ENCODE measurements around the gene ETV6.

ETV6 gene

DNA sequence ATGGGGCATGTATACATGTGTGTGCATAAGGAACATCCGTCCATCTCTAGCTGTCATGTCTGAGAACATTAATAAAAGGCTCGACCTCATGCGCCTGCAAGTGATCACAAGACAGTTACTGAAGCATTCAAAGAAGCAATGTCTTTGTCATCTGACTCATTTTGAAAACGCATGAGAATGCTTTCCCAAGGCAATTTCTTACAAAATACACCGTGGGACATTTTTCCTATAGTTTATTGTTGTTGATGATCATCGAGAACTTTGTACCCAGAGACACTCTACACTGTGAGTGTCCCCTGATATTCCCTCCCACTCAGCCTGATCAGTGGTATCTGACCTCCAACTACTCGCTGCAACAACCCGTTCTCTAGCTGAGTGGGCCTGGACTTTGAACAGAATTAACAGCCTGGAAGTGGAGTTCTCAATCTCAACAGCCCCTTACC, 68.1 kb downstream of the ETV6 start:
- DNase-seq (ENCODE audit: low read depth) = no peak

DNA sequence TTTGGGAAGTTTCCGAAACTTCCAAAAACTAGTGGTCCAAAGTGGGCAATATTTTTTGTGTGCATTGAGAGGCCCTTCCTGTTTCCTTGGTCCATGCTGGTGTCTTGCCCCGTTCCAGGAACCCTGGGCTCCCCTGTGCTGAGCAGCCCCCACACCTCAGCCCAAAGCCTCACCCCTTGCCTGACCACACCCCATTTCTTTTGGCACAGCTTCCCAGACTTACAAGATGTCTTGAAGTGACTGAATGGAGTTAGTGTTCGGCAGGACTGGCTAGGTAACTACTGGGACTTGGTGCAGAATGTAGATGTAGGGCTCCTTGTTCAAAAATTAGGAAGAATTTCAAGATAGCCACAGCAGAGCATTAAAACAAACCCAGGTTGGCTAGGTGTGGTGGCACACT, 68.6 kb downstream of the ETV6 start:
- no peak for DNase-seq (ENCODE audit: low read depth)

DNA sequence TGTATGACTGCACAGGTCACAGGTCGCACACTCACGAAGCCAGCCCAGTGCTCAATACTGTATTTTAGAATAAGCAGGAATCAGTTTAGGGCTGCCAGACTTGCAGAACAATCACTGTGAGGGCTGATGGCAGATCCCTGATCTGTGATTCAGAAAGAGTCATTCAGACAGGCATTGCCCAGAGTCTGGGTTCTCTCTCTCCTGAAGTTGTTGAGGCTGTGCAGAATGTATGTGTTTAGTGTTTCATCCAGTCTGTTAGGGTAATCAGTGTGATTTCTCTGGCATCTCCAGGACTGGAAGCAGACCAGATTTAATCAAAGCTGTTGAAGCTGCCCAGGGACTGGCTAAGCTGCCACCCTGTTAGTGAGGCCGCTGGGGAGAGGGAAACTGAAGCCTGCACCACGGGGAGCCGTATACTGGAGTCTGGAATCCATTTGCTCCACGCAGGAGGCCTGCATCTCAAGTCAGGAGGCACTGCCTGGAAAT, 69.3 kb downstream of the ETV6 start:
- no peak for DNase-seq (ENCODE audit: low read depth)

DNA sequence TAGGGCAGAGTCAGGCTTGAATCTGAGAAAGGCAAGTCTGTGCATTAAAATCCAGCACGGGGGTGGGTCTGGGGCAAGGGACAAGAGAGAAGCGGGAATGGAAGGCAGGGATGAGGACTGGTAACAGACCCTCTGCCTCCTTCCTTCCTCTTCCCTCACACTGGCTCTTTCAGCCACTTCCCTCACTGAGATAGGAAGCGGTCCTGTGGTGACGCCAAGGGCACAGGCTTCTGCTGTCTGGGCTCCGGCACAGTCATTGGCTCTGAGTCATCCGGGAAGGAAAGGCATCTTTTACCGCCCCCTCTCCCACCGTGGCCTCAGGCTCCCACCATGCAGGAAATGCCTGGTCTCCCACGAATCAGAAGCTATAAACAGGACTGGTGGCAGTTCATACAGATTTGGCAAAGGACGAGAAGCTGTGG, 70.2 kb downstream of the ETV6 start:
- DNase-seq (ENCODE audit: low read depth) = no peak

DNA sequence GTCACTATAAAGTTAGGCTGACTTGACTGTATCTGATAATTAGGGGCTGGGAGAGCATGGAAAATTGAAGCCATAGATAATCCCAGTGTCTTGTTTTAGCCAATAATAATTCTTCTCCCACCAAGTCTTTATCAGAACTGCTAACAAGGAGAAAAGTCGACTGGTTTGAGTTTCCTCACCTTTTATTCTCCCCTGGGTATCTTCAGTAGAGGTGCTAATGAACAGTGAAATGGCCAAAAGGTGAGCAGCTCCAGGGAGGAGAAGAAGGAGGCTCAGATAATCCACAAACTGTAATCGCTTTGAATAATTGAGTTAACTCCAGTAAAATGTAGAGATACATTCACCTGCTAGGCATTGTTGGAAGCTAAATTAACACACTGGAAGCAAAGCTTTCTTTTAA, 72.6 kb downstream of the ETV6 start:
- no peak for DNase-seq (ENCODE audit: low read depth)

DNA sequence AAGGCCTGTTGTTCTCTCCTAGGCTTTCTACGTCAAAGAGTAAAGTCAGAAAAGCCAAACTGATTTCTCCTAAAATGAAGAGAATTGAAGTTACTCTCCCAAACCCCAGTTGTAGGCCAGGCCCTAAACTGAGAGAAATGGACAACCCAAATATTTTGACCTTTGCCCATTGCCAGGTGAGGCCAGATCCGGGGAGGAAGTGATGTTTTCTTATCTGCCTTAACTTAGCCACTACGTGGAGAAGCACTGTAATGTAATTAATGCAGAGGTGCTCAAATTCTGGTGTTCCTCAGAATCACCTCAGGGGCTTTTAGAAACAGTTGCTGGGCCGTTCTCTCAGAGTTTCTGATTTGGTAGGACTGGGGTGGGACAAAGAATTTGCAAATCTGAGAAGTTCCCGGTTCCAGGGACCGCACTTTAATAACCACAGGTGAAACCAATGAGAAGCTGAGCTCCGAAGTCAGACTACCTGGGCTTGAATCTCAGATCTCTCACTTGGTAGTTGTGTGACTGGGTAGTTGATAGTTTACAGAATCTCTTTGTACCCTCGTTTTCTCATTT, 73.2 kb downstream of the ETV6 start:
- DNase-seq (ENCODE audit: low read depth) = no peak

DNA sequence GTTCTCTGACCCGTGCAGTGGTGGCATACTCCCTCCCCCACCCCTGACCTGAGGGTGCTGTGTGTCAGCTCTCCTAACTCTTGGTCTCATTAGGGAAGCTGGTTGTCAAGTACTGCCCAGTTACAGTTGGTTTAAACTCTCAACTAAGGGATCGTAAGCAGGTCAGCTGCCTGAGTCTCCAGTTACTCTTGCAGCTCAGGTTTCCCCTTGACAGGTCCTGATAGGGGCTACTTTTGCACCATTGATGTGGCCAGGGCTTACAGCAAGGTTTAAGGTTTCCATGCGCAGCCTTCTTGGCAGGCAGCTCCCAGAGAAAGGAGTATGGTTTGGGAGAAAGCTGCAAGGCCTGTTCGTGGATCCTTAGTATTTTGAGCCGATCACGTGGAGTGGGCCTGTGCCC, 74.5 kb downstream of the ETV6 start:
- no peak for DNase-seq (ENCODE audit: low read depth)

DNA sequence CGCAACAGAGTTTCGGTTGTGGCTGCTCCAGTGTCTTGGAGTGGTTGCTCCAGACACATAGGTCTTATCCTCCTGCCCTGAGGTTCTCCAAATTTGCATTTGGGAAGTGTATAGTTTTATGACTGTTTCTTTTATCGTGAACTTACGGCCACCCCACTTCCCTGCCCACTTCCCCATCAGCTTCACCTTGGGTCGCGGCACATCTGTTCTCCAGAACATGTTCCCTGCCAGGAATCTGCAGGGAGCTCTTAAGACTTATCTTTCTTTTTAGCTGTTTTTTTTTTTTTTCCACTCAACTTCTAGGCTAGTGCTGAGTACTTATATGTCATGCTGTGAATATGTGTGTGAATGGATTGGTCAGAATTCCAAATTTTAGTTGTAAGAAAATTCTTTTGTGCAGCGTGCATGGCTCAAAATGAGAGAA, 75.4 kb downstream of the ETV6 start:
- no peak for DNase-seq (ENCODE audit: low read depth)

DNA sequence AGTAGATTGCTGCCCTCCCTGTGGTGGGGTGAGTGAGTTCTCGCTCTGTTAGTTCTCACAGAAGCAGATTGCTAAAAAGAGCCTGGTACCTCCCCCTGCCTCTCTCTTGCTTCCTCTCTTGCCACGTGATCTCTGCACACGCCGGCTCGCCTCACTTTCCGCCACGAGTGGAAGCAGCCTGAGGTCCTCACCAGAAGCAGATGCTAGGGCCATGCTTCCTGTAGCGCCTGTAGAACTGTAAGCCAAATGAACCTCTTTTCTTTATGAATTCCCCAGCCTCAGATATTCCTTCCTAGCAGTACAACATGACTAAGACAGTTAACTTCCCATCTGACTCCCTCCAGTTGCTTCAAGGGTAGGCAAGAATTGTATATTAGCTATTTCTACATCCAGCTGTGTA, 76.2 kb downstream of the ETV6 start:
- no peak for DNase-seq (ENCODE audit: low read depth)

DNA sequence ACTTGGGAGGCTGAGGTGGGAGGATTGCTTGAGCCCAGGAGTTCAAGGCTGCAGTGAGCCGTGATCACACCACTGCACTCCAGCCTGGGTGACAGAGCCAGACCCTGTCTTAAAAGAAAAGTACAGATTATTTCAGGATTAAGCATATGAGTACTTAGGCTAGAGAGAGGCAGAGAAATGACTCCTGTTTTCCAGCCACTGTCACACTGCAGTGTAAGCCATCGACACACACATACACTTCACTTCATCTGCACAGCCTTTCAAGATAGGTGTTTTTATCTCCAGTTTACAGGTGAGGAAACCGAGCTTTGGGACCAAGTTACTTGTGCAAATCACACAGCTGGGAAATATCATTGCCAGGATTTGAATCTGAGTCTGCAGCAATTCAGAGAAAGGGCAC, 77.2 kb downstream of the ETV6 start:
- DNase-seq (ENCODE audit: low read depth) = no peak

DNA sequence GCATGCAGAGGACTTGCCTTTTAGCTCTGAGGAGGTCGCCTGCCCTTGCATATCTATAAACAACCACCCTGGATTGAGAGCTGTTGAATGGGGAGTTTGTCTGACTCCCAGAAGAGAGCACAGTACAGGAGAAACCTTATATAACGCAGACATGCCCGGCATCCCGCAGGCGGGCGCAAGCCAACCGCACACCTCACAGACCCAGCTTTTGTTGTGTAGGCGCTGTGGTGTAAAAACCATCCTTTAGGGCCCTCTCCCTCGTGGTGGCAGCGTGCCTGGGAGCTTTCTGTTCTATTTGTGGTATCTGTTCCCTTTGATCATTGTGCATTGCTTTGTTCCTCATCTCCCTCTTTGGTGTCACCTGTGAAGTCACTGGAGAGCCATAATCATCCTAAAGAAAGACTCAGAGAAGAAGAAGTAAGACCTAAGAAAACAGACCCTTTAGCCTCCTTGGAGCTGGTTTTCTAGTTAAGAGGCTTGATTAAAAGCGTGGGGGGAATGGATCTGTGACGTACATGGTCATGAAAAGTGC, 77.7 kb downstream of the ETV6 start:
- DNase-seq (ENCODE audit: low read depth) = no peak

DNA sequence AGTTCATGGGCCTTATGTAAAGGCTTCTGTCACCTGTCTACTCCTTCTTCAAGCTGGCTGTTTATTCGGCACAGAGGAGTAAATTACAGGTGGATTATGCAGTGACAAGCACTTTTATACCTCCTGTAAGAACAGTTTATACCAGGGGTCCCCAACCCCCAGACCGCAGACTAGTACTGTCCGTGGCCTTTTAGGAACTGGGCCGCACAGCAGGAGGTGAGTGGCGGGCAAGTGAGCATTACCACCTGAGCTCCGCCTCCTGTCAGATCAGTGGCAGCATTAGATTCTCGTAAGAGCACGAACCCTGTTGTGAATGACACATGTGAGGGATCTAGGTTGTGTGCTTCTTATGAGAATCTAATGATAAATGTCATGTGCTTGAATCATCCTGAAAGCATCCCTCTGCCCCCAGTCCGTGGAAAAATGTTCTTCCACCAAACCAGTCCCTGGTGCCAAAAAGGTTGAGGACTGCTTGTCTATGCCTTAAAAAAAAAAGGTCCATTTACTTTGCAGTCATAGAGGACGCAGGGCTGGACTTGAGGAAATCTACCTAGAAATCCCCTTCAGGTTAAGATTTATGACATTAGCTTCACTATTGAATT, 78.8 kb downstream of the ETV6 start:
- DNase-seq (ENCODE audit: low read depth) = no peak

DNA sequence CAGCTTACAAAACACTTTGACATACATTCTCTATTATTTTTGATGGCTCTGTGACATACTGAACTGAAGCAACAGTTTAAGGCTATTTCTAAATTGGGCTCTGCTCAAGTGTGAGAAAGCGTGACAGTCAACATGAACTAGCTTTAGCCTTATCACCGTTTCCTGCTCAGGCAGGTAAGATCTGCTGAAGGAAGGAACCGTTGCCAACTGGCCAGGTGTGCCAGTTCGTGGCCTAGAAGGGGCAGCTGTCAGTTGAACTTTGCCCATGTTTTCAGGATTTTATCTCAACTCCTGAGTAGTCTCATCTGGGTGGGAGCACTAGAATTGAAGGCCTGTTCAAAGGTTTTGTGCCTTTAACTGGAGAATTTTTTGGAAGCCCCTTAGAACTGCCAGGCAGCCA, 79.5 kb downstream of the ETV6 start:
- DNase-seq (ENCODE audit: low read depth) = no peak

DNA sequence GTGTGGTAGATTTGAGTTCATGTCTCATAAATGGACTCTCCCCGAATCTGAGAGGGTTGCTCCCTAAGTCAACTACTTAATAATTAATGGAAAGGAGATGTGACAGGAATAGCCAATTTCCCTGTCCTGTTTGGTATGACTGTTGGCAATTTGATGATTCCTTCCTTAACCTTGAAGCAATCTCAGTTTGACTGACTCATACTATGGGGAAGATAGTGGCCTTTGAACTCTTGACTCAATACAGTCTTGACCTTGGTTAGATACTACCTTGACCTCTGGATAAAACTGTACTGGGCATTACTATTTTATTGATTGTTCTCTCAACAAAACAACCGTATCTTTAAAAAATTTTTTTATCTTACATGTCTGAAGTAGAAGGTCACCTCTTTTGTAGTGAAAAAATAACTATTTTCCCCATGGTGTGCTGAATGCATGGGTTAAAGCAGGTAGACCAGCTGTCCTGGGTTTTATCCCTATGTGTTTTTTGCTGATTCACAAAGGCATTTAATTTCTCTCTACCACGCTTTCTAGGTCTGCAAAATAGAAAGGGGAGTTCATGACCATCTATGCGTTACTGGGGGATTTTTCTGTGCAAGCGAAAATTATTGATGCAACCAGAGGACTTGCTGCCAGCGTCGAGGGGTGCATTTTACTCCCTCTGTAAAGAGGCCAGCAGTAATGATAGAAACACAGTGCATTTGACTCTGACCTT, 80.1 kb downstream of the ETV6 start:
- no peak for DNase-seq (ENCODE audit: low read depth)

DNA sequence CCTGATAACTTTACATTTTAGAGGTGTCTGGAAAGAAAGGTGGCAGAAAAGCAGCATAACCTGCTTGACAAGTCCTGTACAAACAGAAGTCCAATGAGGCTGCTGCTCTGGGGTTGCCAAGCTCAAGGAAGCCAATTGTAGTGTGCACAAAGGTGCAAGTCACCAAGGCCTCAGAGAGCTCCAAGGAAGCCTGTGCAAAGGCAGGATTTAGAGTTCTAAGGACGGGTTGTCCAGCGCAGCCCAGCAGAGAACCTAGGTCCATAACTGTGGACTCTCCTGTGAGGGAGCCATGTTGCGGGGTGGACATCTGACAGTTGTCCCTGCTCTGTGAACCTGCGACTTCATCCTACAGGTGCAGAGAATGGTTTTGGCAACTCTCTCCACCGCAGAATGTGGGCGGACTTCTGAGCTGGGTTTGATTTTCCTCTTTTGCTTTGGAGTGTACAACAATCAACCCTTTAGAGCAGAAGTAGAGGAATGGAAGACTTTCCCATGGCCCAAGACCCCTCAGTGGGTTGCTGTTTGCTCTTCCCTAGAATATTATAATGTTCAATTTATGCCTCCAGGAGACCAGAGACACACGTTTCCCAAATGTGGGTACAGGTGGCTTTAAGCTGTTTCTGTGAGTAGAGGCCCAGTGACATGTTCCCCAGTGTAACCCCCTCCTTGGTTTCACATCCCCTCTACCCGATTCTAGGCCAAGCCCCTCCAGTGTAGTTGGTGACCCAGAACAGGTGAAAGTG, 81.0 kb downstream of the ETV6 start:
- DNase-seq (ENCODE audit: low read depth) = no peak

DNA sequence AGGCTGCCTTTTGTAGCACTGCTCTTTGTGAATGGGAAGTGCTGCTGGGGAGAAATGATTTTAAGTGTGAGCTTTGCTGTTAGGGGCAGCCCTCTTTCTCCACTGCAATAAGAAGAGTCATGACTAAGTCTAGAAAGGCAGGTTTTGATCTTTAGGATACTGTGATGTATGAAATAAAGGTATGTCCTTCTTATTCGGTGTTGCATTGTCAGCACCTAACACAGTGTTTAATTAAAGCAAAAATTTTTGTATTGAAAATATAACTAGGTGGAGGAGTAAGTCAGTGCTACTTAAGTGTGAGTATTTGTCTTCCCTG, 81.5 kb downstream of the ETV6 start:
- DNase-seq (ENCODE audit: low read depth) = no peak

DNA sequence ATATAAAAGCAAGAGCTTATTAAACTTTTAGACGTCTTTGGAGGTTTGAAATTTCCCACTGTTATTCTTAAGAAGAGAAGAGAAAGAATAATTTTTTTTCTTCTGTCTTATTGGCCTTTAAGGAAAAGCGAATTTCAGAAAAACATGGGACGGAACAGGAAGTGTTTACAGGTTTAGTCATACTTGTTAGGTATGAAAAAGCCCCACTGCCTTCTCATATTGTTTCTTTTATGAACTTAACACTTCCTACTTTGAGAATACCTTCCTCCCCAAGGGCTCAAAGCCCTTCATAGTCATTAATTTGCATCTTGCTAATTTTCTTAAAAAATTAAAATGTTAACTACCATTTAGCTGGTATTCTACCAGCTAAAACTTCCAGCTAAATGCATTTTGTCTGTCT, 82.0 kb downstream of the ETV6 start:
- DNase-seq (ENCODE audit: low read depth) = no peak

DNA sequence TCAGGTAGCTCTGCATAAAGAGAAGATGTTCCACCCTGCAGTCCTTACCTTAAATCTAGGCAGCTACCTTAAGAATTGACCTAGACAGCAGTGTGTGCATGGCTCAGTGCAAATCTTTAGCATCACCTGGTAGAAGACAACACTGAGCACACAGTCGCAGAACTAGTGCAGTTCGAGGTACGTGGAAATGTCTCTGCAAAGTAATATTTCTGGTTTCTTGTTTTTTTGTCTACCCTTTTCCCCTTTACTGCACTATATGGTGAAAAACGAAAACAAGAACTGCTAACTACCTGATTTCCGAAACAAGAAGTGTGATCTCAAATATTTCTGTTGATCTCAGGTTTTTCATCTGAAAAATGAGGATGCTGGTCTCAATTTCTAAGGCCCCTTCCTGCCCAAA, 82.5 kb downstream of the ETV6 start:
- no peak for DNase-seq (ENCODE audit: low read depth)

DNA sequence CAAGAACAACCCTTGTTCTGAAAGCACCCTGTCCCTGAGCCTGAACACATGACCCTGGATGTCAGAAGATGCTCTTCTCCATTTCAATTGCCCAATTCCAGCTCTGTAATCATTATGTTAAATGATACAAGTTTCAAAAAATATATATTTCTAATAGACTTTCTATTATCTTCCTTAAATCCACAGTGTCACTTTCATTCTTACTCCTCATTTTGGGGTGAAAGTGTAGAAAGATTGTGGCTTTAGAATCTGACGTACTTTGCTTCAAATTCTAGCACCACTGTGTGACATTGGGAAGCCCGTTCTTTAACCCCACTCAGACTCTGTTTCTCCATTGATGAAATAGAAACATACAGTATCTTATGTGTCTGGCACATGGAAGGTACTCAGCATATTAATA, 83.2 kb downstream of the ETV6 start:
- DNase-seq (ENCODE audit: low read depth) = no peak

DNA sequence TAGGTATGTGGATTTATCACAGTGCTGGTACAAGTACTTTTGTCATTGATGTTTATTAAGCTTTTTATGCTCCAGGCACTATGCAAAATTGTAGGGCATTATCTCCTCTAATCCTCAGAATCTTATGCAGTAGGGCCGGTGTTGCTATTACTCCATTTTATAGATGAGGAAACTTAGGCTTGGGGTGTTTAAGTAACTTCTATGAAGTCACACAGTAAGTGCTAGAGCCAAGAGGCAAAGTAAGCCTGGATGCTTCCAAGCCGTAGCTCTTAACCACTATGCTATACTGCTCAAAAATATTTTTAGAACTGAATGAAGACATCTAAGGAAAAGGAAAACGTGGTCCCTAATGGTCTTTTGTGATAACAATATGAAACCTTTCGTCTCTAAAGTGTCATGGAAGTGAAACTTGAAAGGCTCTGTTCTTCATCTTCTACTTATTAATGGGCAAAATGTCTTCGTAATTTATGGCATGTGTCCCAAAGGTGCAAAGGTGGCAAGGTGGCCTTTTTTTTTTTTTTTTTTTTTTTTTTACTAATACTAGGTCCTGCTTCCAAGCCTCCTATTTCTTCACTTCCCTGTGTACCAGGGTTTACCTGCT, 85.2 kb downstream of the ETV6 start:
- DNase-seq (ENCODE audit: low read depth) = no peak

DNA sequence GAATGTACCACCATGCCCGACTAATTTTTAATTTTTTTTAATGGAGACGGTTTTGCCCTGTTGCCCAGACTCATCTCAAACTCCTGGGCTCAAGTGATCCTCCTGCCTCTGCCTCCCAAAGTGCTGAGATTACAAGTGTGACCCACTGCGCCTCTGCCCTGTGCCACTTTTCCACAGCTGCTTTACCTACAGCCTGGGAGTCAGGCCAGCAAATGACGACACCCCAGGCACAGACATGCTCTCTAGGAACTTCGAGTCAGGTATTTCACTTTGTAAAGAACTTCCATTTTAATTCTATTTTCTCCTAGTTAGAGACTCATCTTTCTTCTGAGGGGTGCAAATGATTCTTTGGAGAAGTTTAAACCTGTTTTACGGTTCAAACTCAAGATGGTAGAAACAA, 89.0 kb downstream of the ETV6 start:
- DNase-seq (ENCODE audit: low read depth) = no peak

DNA sequence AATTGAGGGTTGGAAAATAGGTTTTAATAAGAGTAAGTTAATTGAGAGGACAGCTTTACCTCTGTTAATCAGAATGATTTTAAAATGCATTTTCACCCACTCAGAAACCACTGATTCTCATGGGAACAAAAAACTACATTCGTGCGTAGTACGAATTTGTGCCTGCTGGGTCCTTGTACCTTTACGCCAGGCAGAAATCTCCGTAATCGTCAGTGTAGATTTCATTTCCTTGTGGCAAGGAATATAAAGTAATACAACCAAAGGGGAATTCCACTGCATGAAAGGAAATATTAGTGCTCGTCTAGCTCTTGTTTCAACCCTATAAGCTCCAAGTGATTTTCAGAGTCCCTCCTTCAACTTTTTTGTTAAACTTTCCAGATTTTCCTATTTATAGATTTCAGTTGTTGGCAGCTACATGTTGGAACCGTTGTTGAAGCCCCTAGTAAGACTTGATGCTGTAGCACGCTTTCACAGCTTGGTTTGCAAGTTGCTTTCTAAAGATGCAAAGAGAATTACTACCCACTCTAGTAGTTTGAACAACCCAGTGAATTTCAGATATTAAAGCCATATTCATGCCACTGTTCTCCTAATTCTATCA, 90.6 kb downstream of the ETV6 start:
- no peak for DNase-seq (ENCODE audit: low read depth)

All from stimulated activated CD8-positive, alpha-beta memory T cell treated with anti-CD3 and anti-CD28 coated beads, Interleukin-7, amount 100 ng/mL, for 24 hours (primary cell).